GM12878 (cell line): ENCODE data around the gene IL17RA. TPM values are rescaled to one million over a fixed set of nuclear protein-coding genes. Genes with fewer than 3 reads are reported as not detected.

Experiments used
- ATAC-seq: fragments of 200-7000 bp; cut with Tn5 transposase; 3 replicates; pipeline ENCODE4 v1.9.1; 2020; ENCODE audit warnings: mild to moderate bottlenecking, moderate library complexity
- BruUV-seq: library from RNA; stranded (reverse); fragments of 400-500 nt; replicated peaks from 2 replicates; lab custom pipeline; 2021; lab: Mats Ljungman, UMichigan
- CTCF ChIA-PET: fragments of 300-600 bp; sonication (Branson Sonifier 250); formaldehyde crosslinking; extraction: SDS; loops from one replicate; lab custom pipeline; 2021; ENCODE audit warnings: inconsistent platforms; lab: Yijun Ruan, JAX
- POLR2A ChIA-PET: fragments of 350-600 bp; formaldehyde crosslinking; extraction: SDS; loops from one replicate; lab custom pipeline; 2021; ENCODE audit warnings: inconsistent platforms; lab: Charles Lee
- RAD21 ChIA-PET: fragments of 300-600 bp; sonication (Branson Sonifier 250); formaldehyde crosslinking; loops from one replicate; lab custom pipeline; 2023; ENCODE audit warnings: antibody characterized with exemption; ENCODE audit not compliant: unreplicated experiment; lab: Charles Lee
- SMC1A ChIA-PET: fragments of 300-600 bp; sonication (Branson Sonifier 250); formaldehyde crosslinking; loops from one replicate; lab custom pipeline; 2023; ENCODE audit not compliant: unreplicated experiment, uncharacterized antibody; lab: Charles Lee
- DNase-seq: peaks from one replicate; pipeline ENCODE4 v3.0.0-alpha.2; 2011; ENCODE audit warnings: low read depth, low spot score
- FAIRE-seq: peaks from 3 replicates; lab custom pipeline; 2011; peaks lifted over from hg19 to GRCh38; lab: Jason Lieb, UNC
- H2AFZ ChIP-seq: 2 replicates; pipeline ENCODE4 v1.6.0; 2011; ENCODE audit warnings: low read depth, low read length, control low read depth; ENCODE audit not compliant: control insufficient read depth
- H3K27ac ChIP-seq: 2 replicates; pipeline ENCODE4 v1.5.1; 2011; ENCODE audit warnings: control low read depth; ENCODE audit not compliant: control insufficient read depth, insufficient read depth
- H3K27me3 ChIP-seq, 2 experiments: replicated peaks in 1 of 2; 2 replicates each; pipeline versions ENCODE4 v1.6.0 to v1.6.1; 2011; ENCODE audit warnings: low read length in 1 of 2; ENCODE audit not compliant: control insufficient read depth in 2 of 2, insufficient read depth in 2 of 2
- H3K36me3 ChIP-seq, 2 experiments: 2 replicates each; pipeline ENCODE4 v1.5.1; 2011; ENCODE audit warnings: low read length in 1 of 2; ENCODE audit not compliant: control insufficient read depth in 2 of 2, insufficient read depth in 2 of 2
- H3K4me1 ChIP-seq: 2 replicates; pipeline ENCODE4 v1.6.1; 2011; ENCODE audit warnings: mild to moderate bottlenecking, low read length, moderate library complexity, mixed read lengths; ENCODE audit not compliant: control insufficient read depth, insufficient read depth
- H3K4me2 ChIP-seq: 2 replicates; pipeline ENCODE4 v1.6.0; 2011; ENCODE audit warnings: control low read depth; ENCODE audit not compliant: control insufficient read depth, insufficient read depth
- H3K4me3 ChIP-seq: fragments of 200-600 bp; sonication (generic); 2 replicates; pipeline ENCODE4 v1.5.1; 2016
- H3K79me2 ChIP-seq: 2 replicates; pipeline ENCODE4 v1.6.0; 2011; ENCODE audit warnings: low read length; ENCODE audit not compliant: control insufficient read depth, insufficient read depth
- H3K9ac ChIP-seq: 2 replicates; pipeline ENCODE4 v1.8.0; 2011; ENCODE audit warnings: low read length, control low read depth, mixed read lengths; ENCODE audit not compliant: control insufficient read depth, insufficient read depth
- H3K9me3 ChIP-seq: replicated peaks from 3 replicates; pipeline ENCODE4 v1.5.1; 2011; ENCODE audit warnings: mild to moderate bottlenecking, low read length; ENCODE audit not compliant: control insufficient read depth, insufficient read depth
- H4K20me1 ChIP-seq: 2 replicates; pipeline ENCODE4 v1.6.0; 2011; ENCODE audit not compliant: control insufficient read depth, insufficient read depth
- EED ChIP-seq: sonication (generic); IDR thresholded peaks from 2 replicates; pipeline ENCODE4 v1.6.1; 2016; ENCODE audit warnings: antibody characterized with exemption, low read depth
- FOXM1 ChIP-seq: IDR thresholded peaks from 2 replicates; pipeline ENCODE4 v1.6.1; 2012; ENCODE audit warnings: low read depth, mild to moderate bottlenecking, inconsistent platforms, low read length, moderate library complexity
- HDGF ChIP-seq: fragments of 450-650 bp; IDR thresholded peaks from 2 replicates; pipeline ENCODE4 v1.6.1; 2016; ENCODE audit warnings: antibody characterized with exemption
- IKZF1 ChIP-seq: fragments of 450-650 bp; conservative IDR thresholded peaks from 2 replicates; pipeline ENCODE4 v1.6.1; 2017; ENCODE audit warnings: antibody characterized with exemption, mild to moderate bottlenecking
- NFIC ChIP-seq: IDR thresholded peaks from 2 replicates; pipeline ENCODE4 v1.6.1; 2012; ENCODE audit warnings: low read depth, mild to moderate bottlenecking, inconsistent platforms, low read length, moderate library complexity
- NFYB ChIP-seq: IDR thresholded peaks from 2 replicates; pipeline ENCODE4 v1.6.1; 2011; ENCODE audit warnings: low read depth, mild to moderate bottlenecking, low read length, improper control_type of control experiment, moderate library complexity; ENCODE audit not compliant: insufficient read depth
- RBBP5 ChIP-seq: fragments of 200-600 bp; sonication (generic); conservative IDR thresholded peaks from 2 replicates; pipeline ENCODE4 v1.6.1; 2016
- SIX5 ChIP-seq: IDR thresholded peaks from 2 replicates; pipeline ENCODE4 v1.6.1; 2011; ENCODE audit warnings: mild to moderate bottlenecking, low read depth, low read length, moderate library complexity; ENCODE audit not compliant: severe bottlenecking
- SPI1 ChIP-seq: IDR thresholded peaks from 2 replicates; pipeline ENCODE4 v1.6.1; 2011; ENCODE audit warnings: low read depth, mild to moderate bottlenecking, low read length, moderate library complexity, borderline replicate concordance; ENCODE audit not compliant: insufficient read depth
- STAT1 ChIP-seq: fragments of 450-650 bp; conservative IDR thresholded peaks from 2 replicates; pipeline ENCODE4 v1.6.1; 2014; ENCODE audit warnings: antibody characterized with exemption, mild to moderate bottlenecking
- ZBTB33 ChIP-seq: fragments of 450-650 bp; IDR thresholded peaks from 2 replicates; pipeline ENCODE4 v1.6.1; 2017; ENCODE audit warnings: mild to moderate bottlenecking
- WGBS: methylation state at CpG from one replicate; pipeline ENCODE4 v1.1.6; 2016; ENCODE audit warnings: low lambda C conversion rate; ENCODE audit not compliant: insufficient replicate concordance, insufficient coverage; ENCODE audit errors: missing lambda C conversion rate; 5-methylcytosine and 5-hydroxymethylcytosine counted together
- in situ Hi-C: fragments of 300-500 bp; cut with MboI; formaldehyde crosslinking; loops from 9 replicates; pipeline ENCODE4 v1.14.3; 2018; ENCODE audit warnings: mixed read lengths
- intact Hi-C: fragments of 100-400 bp; cut with micrococcal nuclease; formaldehyde crosslinking; loops from one replicate; pipeline ENCODE4 v1.14.2; 2022; ENCODE audit not compliant: unreplicated experiment
- polyA plus RNA-seq, 11 experiments: library from polyadenylated mRNA; depleted of rRNA in 4 of 11; unstranded in 6 of 11; stranded (reverse) in 5 of 11; fragments of >200 nt; fragmentation: Nextera tagmentation in 4 of 11; fragmentation: Illumina TruSeq in 1 of 11; extraction: Ambion mirVana in 4 of 11; extraction: Trizol in 1 of 11; gene quantifications; 1 replicate in 1 of 11; 2 replicates in 10 of 11; pipeline versions ENCODE4 v1.2.1 to v1.2.3, GENCODE V29; 2011 to 2016; ENCODE audit warnings: inconsistent platforms in 2 of 11, missing spikeins in 2 of 11, low read depth in 1 of 11
- total RNA-seq, 4 experiments: library from RNA; depleted of rRNA in 3 of 4; stranded (reverse); fragments of >200 nt in 3 of 4; fragmentation: Illumina TruSeq in 1 of 4; extraction: Trizol in 1 of 4; gene quantifications; 2 replicates each; pipeline versions ENCODE4 v1.2.1 to v1.2.3, GENCODE V29; 2013 to 2021
- TF ChIP-seq, protein P1 (sequence below): fragments of 450-650 bp; IDR thresholded peaks from 2 replicates; pipeline ENCODE4 v1.6.1; 2017; ENCODE audit warnings: antibody characterized with exemption, mild to moderate bottlenecking, moderate library complexity

Gene IL17RA
- total and polyA plus RNA-seq, 10 of the 15 experiments (the other 5 are each of a cell fraction or from before 2014, with no cell fraction given): 0.71 to 10.2 (median 4.2) TPM

- DNase-seq (peak; percentile 13), ATAC-seq (peak; percentile 50), FAIRE-seq (no peak)
- 0 out of 2 replicates have a peak, but pooled peaks cover 3% of the 10 kb centered on the region for H3K4me1 ChIP-seq
- no peak for TF ChIP-seq HDGF
- peak; percentile 20; the same call in 1 of the 2 replicates for TF ChIP-seq SPI1
- ChIA-PET CTCF (interaction anchor here (1.1 kb wide), 1 partner anchor 15 kb away, joined by 7 read pairs; no protein-coding TSS in a partner anchor), POLR2A (no interaction called here), RAD21 (interaction anchor here (1.1 kb wide), 1 partner anchor 31 kb away, joined by 3 read pairs; no protein-coding TSS in a partner anchor), SMC1A (interaction anchor here (0.6 to 1.1 kb wide), 2 partner anchors 14 to 16 kb away, joined by 3 read pairs; no protein-coding TSS in a partner anchor)
- no peak overlapping the region for H3K4me3 ChIP-seq
- intact Hi-C loops: no loop called here
- in situ Hi-C loops: no loop called here
- peaks cover 6 to 13% of the 10 kb centered on the region in 2 experiments; a peak in 2 of 4 replicates for H3K36me3 ChIP-seq
- no peaks in the 10 kb centered on the region for H3K27me3 ChIP-seq
- H3K9me3 ChIP-seq: no peaks in the 10 kb centered on the region
- no peaks in the 10 kb centered on the region for H4K20me1 ChIP-seq
- H3K9ac ChIP-seq: no peak overlapping the region
- H2AFZ ChIP-seq: no peak overlapping the region
- H3K27ac ChIP-seq: no peak overlapping the region
- peak overlapping the region; percentile 51 for H3K4me2 ChIP-seq
- H3K79me2 ChIP-seq: peaks cover 15% of the 10 kb centered on the region
- BruUV-seq: no TSS peak
These were observed 41.3 kb upstream of the IL17RA start for GRCh38 chr22:17043521-17043920.

DNA sequence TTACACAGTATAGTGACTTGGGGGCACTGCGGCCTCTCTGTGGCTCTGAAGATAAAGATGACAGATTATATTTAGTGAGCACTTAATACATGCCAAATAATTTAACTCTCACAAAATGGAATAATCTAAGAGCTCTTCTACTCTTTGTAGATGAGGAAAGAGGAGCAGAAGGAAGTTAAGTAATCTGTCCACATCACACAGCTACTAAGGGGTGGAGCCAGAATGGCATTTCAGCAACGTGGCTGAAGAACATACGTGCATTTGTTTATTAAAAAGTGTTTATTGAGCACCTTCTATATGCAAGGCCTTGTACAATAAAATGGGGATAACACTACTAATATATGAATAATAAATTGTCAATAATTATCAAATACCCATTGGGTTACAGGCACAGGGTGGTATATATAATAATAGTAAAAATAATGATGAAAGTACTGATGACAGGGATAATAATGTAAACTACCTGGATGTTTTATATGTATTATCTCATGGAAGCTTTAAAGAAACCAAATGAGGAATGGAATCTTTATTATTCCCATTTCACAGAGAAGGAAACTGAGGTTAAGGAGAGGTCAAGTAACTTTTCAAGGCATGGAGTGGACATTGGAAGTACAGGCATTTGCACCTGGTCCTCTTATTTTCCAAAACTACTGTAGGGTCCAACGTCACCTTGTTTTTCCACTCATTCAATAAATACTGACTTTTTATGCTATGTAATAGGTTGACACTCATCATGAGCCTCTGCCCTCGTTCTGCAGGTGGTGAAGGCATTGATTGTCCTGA is 38.0 kb upstream of the IL17RA start:
- peaks cover 2% of the 10 kb centered on the region for H3K79me2 ChIP-seq
- H3K4me2 ChIP-seq: no peak overlapping the region
- 0 out of 2 replicates have a peak, but pooled peaks cover 3% of the 10 kb centered on the region for H3K4me1 ChIP-seq
- RAD21 ChIA-PET: no interaction called here
- DNase-seq (no peak), ATAC-seq (no peak), FAIRE-seq (no peak)
- SMC1A ChIA-PET: interaction anchor here (1.4 kb wide), 1 partner anchor 27 kb away, joined by 3 read pairs; no protein-coding TSS in a partner anchor
- no peaks in the 10 kb centered on the region for H3K27me3 ChIP-seq
- WGBS: 84% methylated on average over 5 of the region's 5 CpGs
- H3K27ac ChIP-seq: no peak overlapping the region
- POLR2A ChIA-PET: no interaction called here
- CTCF ChIA-PET: interaction anchor here (1.7 kb wide), 1 partner anchor 12 kb away, joined by 4 read pairs; no protein-coding TSS in a partner anchor
- H3K9me3 ChIP-seq: no peaks in the 10 kb centered on the region
- H2AFZ ChIP-seq: no peak overlapping the region
- peaks cover 10 to 13% of the 10 kb centered on the region in 2 experiments for H3K36me3 ChIP-seq
- H3K4me3 ChIP-seq: no peak overlapping the region
- in situ Hi-C loops (no loop called here), intact Hi-C loops (no loop called here)
- BruUV-seq: no TSS peak
- no peaks in the 10 kb centered on the region for H4K20me1 ChIP-seq
- no peak overlapping the region for H3K9ac ChIP-seq
- TF ChIP-seq, protein P1, sequence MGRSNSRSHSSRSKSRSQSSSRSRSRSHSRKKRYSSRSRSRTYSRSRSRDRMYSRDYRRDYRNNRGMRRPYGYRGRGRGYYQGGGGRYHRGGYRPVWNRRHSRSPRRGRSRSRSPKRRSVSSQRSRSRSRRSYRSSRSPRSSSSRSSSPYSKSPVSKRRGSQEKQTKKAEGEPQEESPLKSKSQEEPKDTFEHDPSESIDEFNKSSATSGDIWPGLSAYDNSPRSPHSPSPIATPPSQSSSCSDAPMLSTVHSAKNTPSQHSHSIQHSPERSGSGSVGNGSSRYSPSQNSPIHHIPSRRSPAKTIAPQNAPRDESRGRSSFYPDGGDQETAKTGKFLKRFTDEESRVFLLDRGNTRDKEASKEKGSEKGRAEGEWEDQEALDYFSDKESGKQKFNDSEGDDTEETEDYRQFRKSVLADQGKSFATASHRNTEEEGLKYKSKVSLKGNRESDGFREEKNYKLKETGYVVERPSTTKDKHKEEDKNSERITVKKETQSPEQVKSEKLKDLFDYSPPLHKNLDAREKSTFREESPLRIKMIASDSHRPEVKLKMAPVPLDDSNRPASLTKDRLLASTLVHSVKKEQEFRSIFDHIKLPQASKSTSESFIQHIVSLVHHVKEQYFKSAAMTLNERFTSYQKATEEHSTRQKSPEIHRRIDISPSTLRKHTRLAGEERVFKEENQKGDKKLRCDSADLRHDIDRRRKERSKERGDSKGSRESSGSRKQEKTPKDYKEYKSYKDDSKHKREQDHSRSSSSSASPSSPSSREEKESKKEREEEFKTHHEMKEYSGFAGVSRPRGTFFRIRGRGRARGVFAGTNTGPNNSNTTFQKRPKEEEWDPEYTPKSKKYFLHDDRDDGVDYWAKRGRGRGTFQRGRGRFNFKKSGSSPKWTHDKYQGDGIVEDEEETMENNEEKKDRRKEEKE: no peak
- TF ChIP-seq SIX5 (no peak), FOXM1 (no peak), IKZF1 (no peak), STAT1 (no peak), RBBP5 (no peak), NFIC (no peak), NFYB (no peak), EED (no peak), ZBTB33 (no peak)
